ENCODE data around the gene TXLNA. TPM values are rescaled to one million over a fixed set of nuclear protein-coding genes. Genes with fewer than 3 reads are reported as not detected.
"Not testable (repeated sequence)": the region's sequence is repeated elsewhere in the genome, so short reads cannot be mapped to it uniquely, and the experiment has no call there.

The TXLNA gene
- total RNA-seq, 2 experiments from 2014 or later, result 79.7 to 79.8 TPM

- POLR2A ChIA-PET, H3K4me3 Mint-ChIP-seq: not testable (repeated sequence)
These were observed 13.8 kb upstream of the TXLNA start for GRCh38 chr1:32165633-32166032.

GRCh38 chr1:32170991-32171390 lies 8.5 kb upstream of the TXLNA start:
- ChIA-PET POLR2A (interaction anchor here (1.3 kb wide), 1 partner anchor 15 kb away, joined by 3 read pairs; no protein-coding TSS in a partner anchor), CTCF (no interaction called here)
- peaks cover 18% of the 10 kb centered on the region for H3K4me1 Mint-ChIP-seq (ENCODE audit: low read depth)
- DNase-seq (no peak), ATAC-seq (no peak)
- no peak overlapping the region for H3K4me3 Mint-ChIP-seq
- H3K27ac Mint-ChIP-seq, result no peak overlapping the region
- H3K9me3 Mint-ChIP-seq (ENCODE audit: insufficient read depth), result no peaks in the 10 kb centered on the region
- no peaks in the 10 kb centered on the region for H3K27me3 Mint-ChIP-seq (ENCODE audit: low read depth)
- H3K36me3 Mint-ChIP-seq (ENCODE audit: low read depth), result peaks cover 57% of the 10 kb centered on the region

More at GRCh38 chr1:32165633-32166032, 13.8 kb upstream of the TXLNA start:
- H3K4me1 Mint-ChIP-seq (ENCODE audit: low read depth); CTCF ChIA-PET; H3K27ac Mint-ChIP-seq; H3K27me3 Mint-ChIP-seq (ENCODE audit: low read depth); DNase-seq; H3K9me3 Mint-ChIP-seq (ENCODE audit: insufficient read depth); ATAC-seq: not testable (repeated sequence)
- peaks cover 52% of the 10 kb centered on the region for H3K36me3 Mint-ChIP-seq (ENCODE audit: low read depth)

GRCh38 chr1:32172621-32173245 lies 6.7 kb upstream of the TXLNA start:
- ATAC-seq (no peak), DNase-seq (no peak)
- Mint-ChIP-seq H3K9me3 (ENCODE audit: insufficient read depth) (no peaks in the 10 kb centered on the region), H3K27me3 (ENCODE audit: low read depth) (no peaks in the 10 kb centered on the region), H3K4me1 (ENCODE audit: low read depth) (peaks cover 18% of the 10 kb centered on the region), H3K36me3 (ENCODE audit: low read depth) (peaks cover 53% of the 10 kb centered on the region), H3K27ac (peak overlapping the region; percentile 74), H3K4me3 (no peak overlapping the region)
- ChIA-PET POLR2A (interaction anchor here (1.3 kb wide), 1 partner anchor 13 kb away, joined by 3 read pairs; no protein-coding TSS in a partner anchor), CTCF (interaction anchor here (0.6 kb wide), 2 partner anchors 118 to 199 kb away, joined by 3 read pairs; no protein-coding TSS in a partner anchor)

- no peak for DNase-seq
- Mint-ChIP-seq H3K27me3 (ENCODE audit: low read depth) (no peaks in the 10 kb centered on the region), H3K27ac (peak overlapping the region; percentile 99), H3K9me3 (ENCODE audit: insufficient read depth) (no peaks in the 10 kb centered on the region), H3K4me3 (peak overlapping the region; percentile 95), H3K36me3 (ENCODE audit: low read depth) (peaks cover 43% of the 10 kb centered on the region), H3K4me1 (ENCODE audit: low read depth) (peaks cover 36% of the 10 kb centered on the region)
- ATAC-seq, result no peak
- CTCF ChIA-PET, result interaction anchor here (0.6 to 2.4 kb wide), 6 partner anchors 22 to 216 kb away, joined by 3 to 11 read pairs (median 6); partner anchors contain the start of genes BSDC1, CCDC28B, KPNA6 and TMEM39B
- POLR2A ChIA-PET, result interaction anchor here (0.7 to 2.5 kb wide), 10 partner anchors 9 to 216 kb away, joined by 3 to 20 read pairs (median 5); partner anchors contain the start of genes BSDC1, CCDC28B, FAM167B and KPNA6
These were observed 889 bp upstream of the TXLNA start for GRCh38 chr1:32178380-32179192.

GRCh38 chr1:32179193-32179442 lies 357 bp upstream of the TXLNA start:
- no peak for ATAC-seq
- H3K27ac Mint-ChIP-seq, result peak overlapping the region; percentile 99
- no peak for DNase-seq
- peaks cover 40% of the 10 kb centered on the region for H3K4me1 Mint-ChIP-seq (ENCODE audit: low read depth)
- peak overlapping the region; percentile 95 for H3K4me3 Mint-ChIP-seq
- H3K27me3 Mint-ChIP-seq (ENCODE audit: low read depth), result no peaks in the 10 kb centered on the region
- no peaks in the 10 kb centered on the region for H3K9me3 Mint-ChIP-seq (ENCODE audit: insufficient read depth)
- ChIA-PET CTCF (interaction anchor here (0.6 to 2.4 kb wide), 6 partner anchors 21 to 215 kb away, joined by 3 to 11 read pairs (median 6); partner anchors contain the start of genes BSDC1, CCDC28B, KPNA6 and TMEM39B), POLR2A (interaction anchor here (0.6 to 2.5 kb wide), 11 partner anchors 9 to 215 kb away, joined by 3 to 20 read pairs (median 4); partner anchors contain the start of genes BSDC1, CCDC28B, FAM167B and KPNA6)
- peaks cover 47% of the 10 kb centered on the region for H3K36me3 Mint-ChIP-seq (ENCODE audit: low read depth)

- ATAC-seq, result peak; percentile 32
These were observed 948 bp downstream of the TXLNA start for GRCh38 chr1:32180186-32181060.

DNA sequence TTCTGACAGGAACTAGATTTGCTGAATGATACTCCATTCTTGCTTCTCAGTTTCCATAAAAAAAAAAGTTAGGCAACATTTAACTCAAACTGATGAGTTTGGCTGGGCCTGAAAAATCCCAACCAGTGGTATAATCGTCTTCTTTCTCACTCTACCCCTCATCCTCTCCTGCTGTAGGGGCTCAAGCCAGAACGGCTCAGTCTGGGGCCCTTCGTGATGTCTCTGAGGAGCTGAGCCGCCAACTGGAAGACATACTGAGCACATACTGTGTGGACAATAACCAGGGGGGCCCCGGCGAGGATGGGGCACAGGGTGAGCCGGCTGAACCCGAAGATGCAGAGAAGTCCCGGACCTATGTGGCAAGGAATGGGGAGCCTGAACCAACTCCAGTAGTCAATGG lies 1.6 kb downstream of the TXLNA start:
- no peaks in the 10 kb centered on the region for H3K9me3 Mint-ChIP-seq (ENCODE audit: insufficient read depth)
- no peaks in the 10 kb centered on the region for H3K27me3 Mint-ChIP-seq (ENCODE audit: low read depth)
- ATAC-seq (no peak), DNase-seq (no peak)
- ChIA-PET POLR2A (interaction anchor here (1.2 to 2.5 kb wide), 6 partner anchors 14 to 165 kb away, joined by 3 to 20 read pairs (median 6); partner anchors contain the start of genes CCDC28B and IQCC), CTCF (interaction anchor here (1.1 kb wide), 1 partner anchor 68 kb away, joined by 5 read pairs; no protein-coding TSS in a partner anchor)
- peak overlapping the region; percentile 99 for H3K27ac Mint-ChIP-seq
- peak overlapping the region; percentile 95 for H3K4me3 Mint-ChIP-seq
- peaks cover 55% of the 10 kb centered on the region for H3K36me3 Mint-ChIP-seq (ENCODE audit: low read depth)
- peaks cover 52% of the 10 kb centered on the region for H3K4me1 Mint-ChIP-seq (ENCODE audit: low read depth)

More at GRCh38 chr1:32180186-32181060, 948 bp downstream of the TXLNA start:
- Mint-ChIP-seq H3K36me3 (ENCODE audit: low read depth) (peaks cover 53% of the 10 kb centered on the region), H3K27me3 (ENCODE audit: low read depth) (no peaks in the 10 kb centered on the region), H3K4me3 (peak overlapping the region; percentile 95), H3K9me3 (ENCODE audit: insufficient read depth) (no peaks in the 10 kb centered on the region), H3K27ac (peak overlapping the region; percentile 99), H3K4me1 (ENCODE audit: low read depth) (peaks cover 50% of the 10 kb centered on the region)
- ChIA-PET CTCF (interaction anchor here (0.9 to 2.4 kb wide), 5 partner anchors 20 to 111 kb away, joined by 4 to 11 read pairs (median 6); partner anchors contain the start of genes CCDC28B, HDAC1 and TMEM39B), POLR2A (interaction anchor here (0.6 to 2.5 kb wide), 13 partner anchors 12 to 165 kb away, joined by 3 to 20 read pairs (median 6); partner anchors contain the start of genes CCDC28B, FAM167B, IQCC and KPNA6)
- peak; percentile 50 for DNase-seq

- DNase-seq, result no peak
- ChIA-PET POLR2A (interaction anchor here (1.2 to 2.5 kb wide), 4 partner anchors 14 to 71 kb away, joined by 3 to 20 read pairs (median 6); partner anchors contain the start of gene CCDC28B), CTCF (interaction anchor here (1.1 kb wide), 1 partner anchor 71 kb away, joined by 4 read pairs; no protein-coding TSS in a partner anchor)
- ATAC-seq, result no peak
- peak overlapping the region; percentile 95 for H3K4me3 Mint-ChIP-seq
- H3K27ac Mint-ChIP-seq, result peak overlapping the region; percentile 99
- no peaks in the 10 kb centered on the region for H3K9me3 Mint-ChIP-seq (ENCODE audit: insufficient read depth)
- H3K27me3 Mint-ChIP-seq (ENCODE audit: low read depth), result no peaks in the 10 kb centered on the region
- H3K4me1 Mint-ChIP-seq (ENCODE audit: low read depth), result peaks cover 57% of the 10 kb centered on the region
- H3K36me3 Mint-ChIP-seq (ENCODE audit: low read depth), result peaks cover 58% of the 10 kb centered on the region
These were observed 2.1 kb downstream of the TXLNA start for GRCh38 chr1:32181563-32181962.

DNA sequence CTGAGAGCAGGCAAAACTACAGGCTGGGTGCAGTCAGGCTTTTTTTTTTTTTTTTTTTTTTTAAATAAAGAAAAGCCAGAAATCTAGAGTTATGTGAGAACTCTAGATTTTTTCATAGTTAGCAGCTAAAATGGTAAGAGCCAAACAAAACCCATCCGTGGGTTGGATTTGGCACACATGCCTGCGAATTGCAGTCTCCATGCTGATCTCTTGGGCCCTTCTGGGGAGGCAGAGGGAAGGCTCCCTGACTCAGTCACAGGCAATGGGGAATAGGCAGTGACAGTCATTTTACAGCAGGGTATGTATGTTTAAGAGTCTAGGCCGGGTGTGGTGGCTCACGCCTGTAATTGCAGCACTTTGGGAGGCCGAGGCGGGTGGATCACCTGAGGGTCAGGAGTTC lies 2.6 kb downstream of the TXLNA start:
- Mint-ChIP-seq H3K4me1 (ENCODE audit: low read depth) (peaks cover 59% of the 10 kb centered on the region), H3K27ac (peak overlapping the region; percentile 36), H3K4me3 (peak overlapping the region; percentile 95), H3K9me3 (ENCODE audit: insufficient read depth) (no peaks in the 10 kb centered on the region), H3K36me3 (ENCODE audit: low read depth) (peaks cover 57% of the 10 kb centered on the region), H3K27me3 (ENCODE audit: low read depth) (no peaks in the 10 kb centered on the region)
- no peak for ATAC-seq
- CTCF ChIA-PET, result interaction anchor here (1.1 kb wide), 1 partner anchor 71 kb away, joined by 4 read pairs; no protein-coding TSS in a partner anchor
- POLR2A ChIA-PET, result no interaction called here
- no peak for DNase-seq

GRCh38 chr1:32184650-32185049 lies 5.2 kb downstream of the TXLNA start:
- peaks cover 56% of the 10 kb centered on the region for H3K4me1 Mint-ChIP-seq (ENCODE audit: low read depth)
- peak overlapping the region; percentile 21 for H3K27ac Mint-ChIP-seq
- H3K36me3 Mint-ChIP-seq (ENCODE audit: low read depth), result peaks cover 73% of the 10 kb centered on the region
- no peak overlapping the region for H3K4me3 Mint-ChIP-seq
- no peaks in the 10 kb centered on the region for H3K9me3 Mint-ChIP-seq (ENCODE audit: insufficient read depth)
- ChIA-PET POLR2A (interaction anchor here (0.7 to 1.4 kb wide), 3 partner anchors 10 to 13 kb away, joined by 3 to 4 read pairs (median 4); no protein-coding TSS in a partner anchor), CTCF (interaction anchor here (0.7 to 0.9 kb wide), 2 partner anchors 31 to 216 kb away, joined by 3 to 5 read pairs; no protein-coding TSS in a partner anchor)
- ATAC-seq, result no peak
- no peak for DNase-seq
- H3K27me3 Mint-ChIP-seq (ENCODE audit: low read depth), result no peaks in the 10 kb centered on the region
